GM18867 (cell line): ENCODE measurements around the gene MYL4.

Experiments
- ATAC-seq: cut with Tn5 transposase; IDR thresholded peaks from one replicate; pipeline ENCODE4 v1.9.1; 2021; ENCODE audit warnings: mild to moderate bottlenecking, moderate library complexity; ENCODE audit not compliant: unreplicated experiment

Gene MYL4

DNA sequence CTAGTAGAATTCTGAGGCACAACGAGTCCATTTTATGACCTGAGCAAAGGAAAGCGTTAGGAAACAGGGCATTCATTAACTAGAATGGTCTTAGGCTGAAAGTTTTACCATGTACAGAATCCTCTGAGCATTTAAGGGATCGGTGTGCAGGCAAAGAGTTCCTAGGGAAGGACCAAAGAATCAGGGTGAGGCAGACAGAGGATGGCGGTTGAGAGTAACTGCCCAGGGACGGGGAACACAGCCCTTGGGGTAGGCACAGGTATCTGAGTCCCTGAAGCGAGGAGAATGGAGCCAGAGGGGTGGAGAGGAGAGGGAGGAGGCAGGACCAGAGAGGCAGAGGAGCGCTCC, 30.4 kb downstream of the MYL4 start:
- no peak for ATAC-seq

DNA sequence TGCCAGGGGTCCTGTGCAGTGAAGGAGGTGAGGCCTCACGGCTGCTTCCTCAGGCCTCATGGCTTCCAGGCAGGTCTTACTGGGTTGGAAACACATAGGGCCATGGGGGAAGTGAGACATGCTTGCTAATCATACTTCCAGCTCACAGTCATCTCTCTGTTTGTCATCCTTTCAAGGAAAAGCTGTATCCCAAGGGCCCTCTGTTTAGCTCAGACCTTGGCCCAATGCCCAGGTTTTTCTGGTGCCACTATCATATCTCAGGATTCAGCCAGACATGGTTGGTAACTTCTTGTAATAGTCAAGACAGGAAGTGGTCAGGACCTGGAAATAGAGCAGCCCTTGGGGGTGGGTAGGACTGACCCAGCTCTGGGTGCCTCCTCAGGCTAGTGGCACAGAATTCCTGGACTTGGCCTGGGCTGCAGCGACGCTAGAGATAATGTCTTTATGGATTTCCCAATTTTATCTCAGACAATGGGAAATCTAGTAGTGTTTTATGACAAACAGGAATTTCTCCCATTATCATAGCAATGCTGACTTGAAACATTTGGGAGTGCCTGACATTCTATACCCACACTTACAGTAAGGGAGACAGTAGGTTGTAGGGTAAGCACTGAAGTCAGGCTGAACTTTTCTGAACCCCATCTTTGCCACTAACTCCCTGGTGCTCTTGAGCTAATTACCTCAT, 31.0 kb downstream of the MYL4 start:
- ATAC-seq: no peak

DNA sequence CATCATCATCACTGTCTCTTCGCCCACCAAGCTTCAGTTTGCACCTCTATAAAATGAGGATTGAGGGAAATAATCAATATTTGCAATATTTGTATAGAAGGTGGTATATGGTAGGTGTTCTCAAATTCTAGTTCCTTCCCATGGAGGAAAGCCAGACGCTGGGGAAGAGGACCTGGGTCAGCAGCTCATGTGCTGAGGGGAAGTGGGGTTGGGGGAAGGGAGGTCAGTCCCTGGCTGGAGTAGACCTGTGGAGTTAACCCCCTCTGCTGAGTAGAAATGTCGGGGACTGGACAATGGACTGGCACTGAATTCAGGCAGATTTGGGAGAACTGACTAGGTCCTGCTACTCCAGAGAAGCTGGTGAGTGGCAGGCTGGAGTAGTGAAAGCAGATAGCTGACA, 31.7 kb downstream of the MYL4 start:
- ATAC-seq: no peak

DNA sequence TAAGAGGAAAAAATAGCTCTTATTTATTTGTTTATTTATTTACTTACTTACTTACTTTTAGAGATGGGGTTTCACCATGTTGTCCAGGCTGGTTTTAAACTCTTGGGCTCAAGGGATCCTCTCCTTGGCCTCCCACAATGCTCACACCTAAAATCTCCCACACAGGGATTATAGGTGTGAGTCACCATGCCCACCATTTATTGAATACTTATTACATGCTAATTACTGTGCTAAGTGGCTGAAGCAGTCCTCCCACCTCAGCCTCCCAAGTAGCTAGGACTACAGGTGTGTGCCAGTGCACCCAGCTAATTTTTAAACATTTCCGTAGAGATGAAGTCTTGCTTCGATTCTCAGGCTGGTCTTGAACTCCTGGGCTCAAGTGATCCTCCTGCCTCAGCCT, 33.5 kb downstream of the MYL4 start:
- ATAC-seq: no peak

DNA sequence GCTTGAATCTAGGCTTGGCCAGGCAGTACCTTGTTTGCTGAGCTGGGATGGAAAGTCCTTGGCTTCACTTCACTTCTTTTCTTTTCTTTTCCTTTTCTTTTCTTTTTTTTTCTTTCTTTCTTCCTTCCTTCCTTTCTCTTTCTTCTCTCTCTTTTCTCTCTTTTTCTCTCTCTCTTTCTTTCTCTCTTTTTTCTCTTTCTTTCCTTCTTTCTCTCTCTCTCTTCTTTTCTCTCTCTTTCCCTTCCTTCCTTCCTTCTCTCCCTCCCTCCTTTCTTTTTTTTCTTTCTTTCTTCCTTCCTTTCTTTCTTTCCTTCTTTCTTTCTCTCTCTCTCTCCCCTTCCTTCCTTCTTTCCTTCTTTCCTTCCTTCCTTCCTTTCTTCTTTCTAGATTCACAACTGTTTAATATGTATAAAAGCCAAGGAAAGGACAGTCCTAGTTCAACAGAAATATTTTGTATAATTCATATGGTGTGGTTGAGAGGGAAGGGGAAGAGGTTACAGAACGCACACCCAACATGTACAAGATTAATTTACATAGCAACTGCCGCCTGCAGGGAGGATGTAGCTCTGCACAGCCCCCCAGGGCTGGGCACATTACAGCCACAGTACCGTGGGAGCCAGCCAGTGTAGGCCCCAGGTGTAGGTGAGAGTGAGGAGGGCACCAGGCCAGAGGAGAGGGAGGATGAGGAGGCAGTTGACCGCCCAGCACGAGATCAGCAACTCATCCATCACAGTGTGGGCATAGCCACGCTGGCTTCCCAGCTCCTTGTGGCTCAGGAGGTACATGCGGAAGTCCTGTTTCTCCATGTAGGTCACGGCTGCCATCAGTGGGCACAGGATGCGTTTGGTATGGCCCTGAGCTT, 34.8 kb downstream of the MYL4 start:
- no peak for ATAC-seq

DNA sequence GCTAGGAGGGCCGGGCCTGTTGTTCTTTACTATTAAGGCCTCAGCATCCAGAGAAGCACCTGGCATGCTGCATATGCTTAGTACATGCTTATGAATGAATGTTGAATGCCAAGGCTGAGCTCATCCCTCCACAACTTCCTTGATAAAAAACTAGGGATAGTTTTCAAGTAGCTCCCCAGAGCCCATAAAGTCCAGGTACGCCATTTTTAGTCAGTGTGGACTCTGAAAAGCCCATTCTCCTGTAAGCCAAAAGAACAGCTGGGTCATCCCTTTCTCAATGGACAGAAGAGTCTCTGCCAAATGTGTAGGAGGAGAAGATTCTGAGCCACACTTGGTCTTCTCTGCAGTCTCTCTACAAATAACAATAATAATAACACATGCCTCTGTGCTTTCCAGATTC, 35.5 kb downstream of the MYL4 start:
- ATAC-seq: no peak

DNA sequence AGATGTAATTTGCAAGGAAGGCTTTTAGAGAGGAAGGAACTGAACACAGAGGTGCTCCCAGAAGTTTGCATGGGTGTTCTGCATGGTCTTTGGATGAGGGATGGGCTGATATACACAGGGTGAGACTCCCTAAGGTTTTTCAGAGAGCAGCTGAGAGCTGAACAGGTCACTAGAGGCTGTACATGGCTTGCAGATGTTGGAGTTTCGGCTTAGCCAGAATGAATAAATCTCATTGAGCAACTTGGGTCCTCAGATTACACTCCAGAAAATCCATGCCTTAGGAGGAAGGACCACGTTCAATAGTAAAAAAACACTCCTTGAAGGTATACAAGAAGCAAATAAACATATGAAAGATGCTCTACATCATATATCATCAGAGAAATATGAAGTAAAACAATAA, 37.0 kb downstream of the MYL4 start:
- no peak for ATAC-seq

DNA sequence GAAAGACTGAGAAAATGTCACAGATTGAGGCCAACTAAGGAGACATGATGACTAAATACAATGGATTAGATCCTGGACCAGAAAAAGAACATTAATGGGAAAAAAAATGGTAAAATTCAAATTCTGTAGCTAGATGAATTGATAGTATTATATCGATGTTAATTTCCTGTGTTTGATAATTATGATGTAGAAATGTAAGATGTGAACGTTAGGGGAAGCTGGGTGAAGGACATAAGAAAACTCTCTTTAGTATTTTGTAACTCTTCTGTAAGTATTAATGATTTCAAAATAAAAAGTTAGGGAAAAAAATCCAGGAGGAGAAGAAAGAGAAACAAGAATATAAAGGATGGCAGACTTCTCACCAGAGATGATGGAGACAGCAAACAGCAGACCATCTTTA, 41.7 kb downstream of the MYL4 start:
- no peak for ATAC-seq

DNA sequence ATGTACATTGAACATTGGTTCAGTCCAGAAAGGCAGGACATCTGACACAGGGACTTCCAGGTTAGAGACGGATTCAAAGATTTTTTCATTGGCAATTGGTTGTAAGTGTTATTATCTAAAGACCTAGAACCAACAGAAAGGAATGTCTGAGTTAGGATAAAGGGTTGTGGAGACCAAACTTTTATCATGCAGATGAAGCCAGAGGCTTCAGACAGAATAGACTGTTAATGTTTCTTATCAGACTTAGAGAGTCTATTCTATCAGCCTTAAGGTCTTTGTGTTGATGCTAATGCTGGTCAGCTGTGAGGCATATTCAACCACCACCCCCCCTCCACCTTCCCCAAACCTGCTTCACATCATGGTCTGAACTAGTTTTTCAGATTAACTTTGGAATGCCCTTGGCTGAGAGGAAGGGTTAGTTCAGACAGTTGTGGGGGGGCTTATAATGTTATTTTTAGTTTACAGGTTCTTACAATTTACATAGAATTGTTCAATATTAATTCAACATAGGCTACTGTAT, 42.3 kb downstream of the MYL4 start:
- no peak for ATAC-seq

DNA sequence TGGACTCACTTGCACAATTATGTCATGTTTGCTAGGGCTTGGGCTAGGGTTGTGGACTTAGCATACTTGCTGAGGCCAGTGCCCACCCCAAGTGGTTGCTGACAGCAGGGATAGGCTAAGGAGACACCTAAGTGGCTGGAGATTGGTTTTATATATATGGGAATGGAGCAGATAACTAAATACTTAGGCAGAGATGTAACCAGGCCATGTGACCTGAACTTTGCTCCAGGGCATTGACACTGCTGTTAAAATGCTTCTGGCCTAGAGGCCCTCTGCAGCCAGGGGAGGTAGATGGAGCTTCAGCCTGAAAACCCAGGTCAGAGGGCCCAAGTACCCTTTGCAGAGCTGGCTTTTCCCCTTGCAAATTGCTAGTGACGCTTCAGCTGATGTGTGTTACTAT, 43.1 kb downstream of the MYL4 start:
- no peak for ATAC-seq

DNA sequence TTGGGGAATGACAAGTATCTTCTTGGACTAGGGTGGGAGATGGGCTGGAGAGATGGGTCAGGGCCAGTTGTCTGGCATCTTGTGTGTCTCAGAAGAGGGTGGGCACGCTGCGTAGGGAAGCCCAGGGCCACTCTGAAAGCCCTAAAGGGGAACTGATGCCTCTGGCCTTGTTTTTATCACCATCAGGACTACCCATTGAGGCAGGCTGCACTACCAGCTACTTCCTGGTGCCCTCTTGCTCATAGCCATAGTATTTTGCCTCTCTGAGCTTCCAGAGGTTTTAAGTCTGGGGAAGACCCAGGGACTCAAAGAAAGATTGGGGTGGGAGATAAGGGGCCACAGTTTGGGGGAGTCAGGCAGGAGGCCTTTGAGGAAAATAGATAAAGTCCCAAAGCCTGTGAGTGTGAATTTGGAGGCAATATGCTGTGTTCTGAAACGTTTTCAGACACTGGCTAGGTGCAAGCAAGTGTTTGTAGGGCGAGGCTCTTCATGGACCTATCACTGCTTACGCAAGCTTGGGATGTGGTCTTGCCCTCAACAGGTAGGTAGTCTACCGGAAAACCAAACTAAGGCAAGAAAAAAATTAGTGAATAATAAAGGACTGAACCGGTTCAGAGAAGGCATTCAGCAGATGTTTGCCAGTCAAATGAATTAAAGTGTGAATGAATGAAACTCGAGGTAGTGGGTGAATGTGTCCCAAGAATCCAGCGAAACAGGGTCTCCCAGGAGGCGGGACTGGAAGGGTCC, 43.8 kb downstream of the MYL4 start:
- peak; percentile 8 for ATAC-seq

DNA sequence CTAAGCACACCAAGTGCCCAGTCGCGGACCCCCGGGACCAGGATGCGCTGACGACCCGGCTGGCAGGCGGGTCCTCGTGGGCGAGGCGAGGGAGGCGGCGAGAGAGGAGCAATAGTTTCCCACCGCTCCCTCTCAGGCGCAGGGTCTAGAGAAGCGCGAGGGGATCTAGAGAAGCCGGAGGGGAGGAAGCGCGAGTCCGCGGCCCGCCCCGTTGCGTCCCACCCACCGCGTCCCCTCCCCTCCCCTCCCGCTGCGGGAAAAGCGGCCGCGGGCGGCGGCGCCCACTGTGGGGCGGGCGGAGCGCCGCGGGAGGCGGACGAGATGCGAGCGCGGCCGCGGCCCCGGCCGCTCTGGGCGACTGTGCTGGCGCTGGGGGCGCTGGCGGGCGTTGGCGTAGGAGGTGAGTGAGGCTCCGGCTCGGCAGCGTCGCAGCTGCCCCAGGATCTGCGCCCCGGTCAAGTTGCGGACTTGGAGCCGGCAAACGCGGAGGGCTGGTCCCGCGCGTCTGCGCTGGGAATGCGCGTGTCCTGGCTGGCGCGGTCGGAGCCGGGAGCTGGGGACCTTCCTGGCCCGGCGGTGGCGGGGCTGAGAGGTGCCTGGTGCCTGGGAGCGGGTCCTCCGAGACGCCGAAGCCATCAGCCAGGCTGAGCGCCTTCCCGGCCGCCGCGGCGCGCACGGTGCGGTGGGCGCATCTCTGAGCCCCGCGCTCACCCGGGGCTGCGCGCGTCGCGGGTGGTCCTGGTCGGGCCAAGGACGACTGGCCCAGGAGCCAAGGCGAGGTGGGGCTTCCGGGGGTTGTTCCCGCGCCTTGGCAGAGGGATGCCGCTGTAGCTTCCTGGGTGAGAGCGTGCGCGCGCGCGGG, 44.6 kb downstream of the MYL4 start, which contains the start of gene ITGB3:
Gene ITGB3 (plus strand): TSS at position 287 of the 862 bp plus-strand sequence. CDS start 35 bp downstream, at position 322.
- peak; percentile 95 for ATAC-seq

DNA sequence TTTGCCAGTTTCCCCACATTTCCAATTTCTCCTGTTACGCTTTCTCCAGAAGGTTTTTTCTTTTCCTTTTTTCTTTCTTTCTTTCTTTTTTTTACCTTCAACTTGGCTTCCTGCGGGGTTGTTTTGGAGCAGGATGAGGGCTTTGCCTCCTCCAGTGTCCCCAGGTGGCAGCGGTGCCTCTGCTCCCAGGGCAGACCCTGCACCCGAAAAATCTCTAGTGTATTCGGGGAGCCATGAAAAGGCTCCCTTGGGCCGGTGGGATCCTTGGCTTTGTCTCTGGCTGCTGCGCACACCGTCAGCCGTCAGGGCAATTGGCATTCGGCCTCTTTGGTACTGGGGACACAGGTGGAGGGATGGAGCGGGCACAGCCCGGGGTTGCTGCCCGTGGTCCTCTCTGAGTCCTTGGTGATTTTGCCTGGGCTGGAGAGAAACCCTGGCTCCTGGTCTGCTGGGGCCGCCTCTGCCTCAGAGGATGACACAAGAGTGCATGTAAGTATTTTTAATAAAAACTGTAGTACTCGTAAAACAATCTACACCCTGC, 45.3 kb downstream of the MYL4 start:
- ATAC-seq: no peak

DNA sequence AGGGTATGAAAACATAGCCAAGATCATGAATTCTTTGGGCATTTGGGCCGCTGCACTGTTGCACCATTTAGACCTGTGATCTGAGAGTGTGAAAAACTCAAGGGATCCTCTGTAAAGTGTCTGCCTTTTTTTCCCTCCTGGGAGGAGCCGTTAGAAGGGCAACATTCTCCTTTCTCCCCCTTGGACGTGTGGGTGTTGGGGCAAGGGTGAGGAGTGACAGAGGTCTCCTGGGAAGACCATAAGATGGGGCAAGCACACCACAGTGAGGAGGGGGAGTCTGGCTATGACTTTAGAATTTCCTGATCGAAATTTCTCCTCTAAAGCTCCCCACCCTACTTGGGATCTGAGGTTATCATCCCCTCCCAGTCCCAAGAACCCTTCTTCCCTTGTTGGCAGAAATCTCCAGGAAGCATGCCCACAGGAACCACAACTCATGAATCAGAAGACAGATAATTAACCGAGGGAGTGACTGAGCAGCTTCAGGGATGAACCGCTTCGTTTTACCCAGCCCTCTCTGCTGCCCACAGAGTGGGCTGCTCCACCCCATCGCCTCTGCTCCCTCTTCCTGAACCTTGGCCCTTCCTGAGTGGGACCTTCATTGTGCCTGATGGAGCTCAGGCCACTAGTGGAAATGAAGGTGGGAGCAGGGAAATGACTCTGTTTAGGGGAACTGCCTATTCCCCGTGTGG, 48.6 kb downstream of the MYL4 start:
- no peak for ATAC-seq

DNA sequence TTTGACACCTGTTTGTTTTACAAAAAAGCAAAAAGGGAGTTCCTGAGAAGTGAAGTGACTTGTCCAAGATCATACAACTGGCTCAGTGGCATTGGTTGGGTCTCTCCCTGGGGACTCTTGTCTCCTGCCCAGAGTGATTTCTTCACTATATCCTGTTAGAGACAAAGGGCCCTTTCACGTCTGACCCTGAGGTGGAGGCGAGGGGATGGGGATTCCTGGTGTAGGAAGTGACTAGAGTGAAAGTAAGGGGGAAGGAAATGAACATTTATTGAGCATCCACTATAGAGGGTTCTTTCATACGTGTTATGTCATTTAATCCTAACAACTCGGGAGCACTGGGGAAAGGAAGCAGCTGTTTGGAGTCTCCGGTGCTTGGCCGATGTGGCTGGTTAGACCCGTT, 53.4 kb downstream of the MYL4 start:
- ATAC-seq: no peak

DNA sequence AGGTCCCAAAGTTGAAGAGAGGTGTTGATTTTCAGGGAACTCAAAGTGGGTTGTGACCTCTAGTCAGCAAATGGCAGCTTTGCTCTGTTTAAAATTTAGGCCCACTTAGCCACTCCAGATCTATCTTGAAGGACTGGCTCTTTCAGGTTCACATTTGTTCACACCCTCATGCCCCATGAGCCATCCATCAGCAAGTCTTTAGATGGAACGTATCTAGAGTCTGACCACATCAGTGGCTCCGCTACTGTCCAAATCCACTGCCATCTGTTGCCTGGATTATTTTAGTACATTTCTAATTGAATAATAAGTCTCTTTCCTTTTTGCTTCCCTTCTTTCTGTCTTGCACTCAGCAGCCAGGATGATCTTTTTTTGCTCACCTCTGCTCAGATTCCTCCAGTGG, 55.0 kb downstream of the MYL4 start:
- no peak for ATAC-seq

DNA sequence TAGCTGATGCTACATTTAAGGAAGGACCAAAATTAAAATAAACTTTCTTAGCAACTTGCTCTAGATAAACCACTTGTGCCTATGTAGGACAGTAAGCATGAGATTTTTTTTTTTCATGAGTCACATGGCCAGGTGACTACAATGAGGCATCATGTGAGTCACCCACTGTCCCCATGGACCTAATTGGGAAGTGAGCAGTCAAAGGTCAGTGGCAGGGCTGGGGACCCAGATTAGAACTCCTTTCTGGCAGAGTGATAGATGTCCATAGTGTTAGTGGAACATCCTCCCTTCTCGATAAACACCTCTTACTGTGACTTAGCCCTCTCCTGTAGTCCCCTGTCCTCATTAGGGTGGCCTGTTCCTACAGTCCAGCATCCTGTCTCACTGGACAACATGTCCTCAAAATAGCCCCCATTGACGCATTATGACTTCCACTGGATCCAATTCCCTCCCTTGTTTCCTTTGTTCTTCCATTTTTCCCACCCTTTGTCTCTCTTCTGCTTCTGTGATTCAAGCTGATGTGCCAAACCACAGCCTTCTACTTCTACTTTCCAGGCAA, 56.9 kb downstream of the MYL4 start:
- no peak for ATAC-seq

DNA sequence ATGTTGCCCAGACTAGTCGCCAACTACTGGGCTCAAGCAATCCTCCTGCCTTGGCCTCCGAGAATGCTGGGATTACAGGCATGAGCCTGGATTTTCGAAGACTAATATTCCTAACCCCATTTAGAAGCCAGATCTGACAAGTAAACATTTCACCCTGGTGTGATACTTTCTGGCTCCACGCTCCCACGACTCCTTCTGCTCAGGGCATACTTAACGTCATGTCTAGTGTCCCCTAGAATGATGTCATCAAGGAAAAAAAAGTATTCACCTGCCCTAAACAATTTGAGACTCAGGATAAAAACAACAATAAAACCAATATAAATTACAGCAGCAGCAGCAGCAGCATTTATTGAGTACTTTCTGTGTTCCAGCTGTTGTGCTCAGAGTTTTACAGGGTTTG, 57.6 kb downstream of the MYL4 start:
- ATAC-seq: no peak

DNA sequence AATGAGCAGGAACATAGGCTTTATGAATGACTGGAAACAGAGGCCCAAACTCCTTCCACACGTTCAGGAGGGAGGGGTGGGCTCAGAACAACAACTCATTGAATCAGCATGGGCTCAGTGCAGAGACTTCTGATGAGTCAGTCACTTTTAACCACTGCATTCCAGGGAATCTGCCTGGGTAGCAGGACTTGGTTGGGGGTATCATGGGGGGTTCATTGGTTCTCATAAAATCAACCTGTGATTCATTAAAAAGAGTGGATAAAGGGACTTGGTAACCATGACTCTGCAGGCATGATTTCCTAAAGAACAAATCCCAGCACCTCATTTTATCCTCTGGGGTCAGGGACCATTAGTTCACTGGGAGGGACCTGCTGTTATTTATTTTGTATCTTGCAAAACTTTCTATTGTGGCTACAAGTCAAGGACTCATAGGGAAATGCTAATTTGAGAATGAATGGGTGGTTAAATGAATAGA, 58.2 kb downstream of the MYL4 start:
- ATAC-seq: no peak
